Caki2 (cell line): ENCODE data around the gene TMEM269. TPM values are rescaled to one million over a fixed set of nuclear protein-coding genes. Genes with fewer than 3 reads are reported as not detected.
"Not testable (repeated sequence)": the region's sequence is repeated elsewhere in the genome, so short reads cannot be mapped to it uniquely, and the experiment has no call there.

Experiments
- DNase-seq: peaks from one replicate; pipeline ENCODE4 v3.0.0-alpha.2; 2015; ENCODE audit warnings: low read depth
- in situ Hi-C: cut with HindIII; loops from 2 replicates; pipeline ENCODE4 v1.10.0; 2016; ENCODE audit warnings: low sequenced_read_pairs, low pct_unique_long_range_greater_than_20kb, mixed read lengths
- total RNA-seq: library from RNA; depleted of rRNA; stranded (reverse); fragments of >200 nt; shearing (Covaris generic); gene quantifications from 2 replicates; pipeline ENCODE4 v1.2.3, GENCODE V29; 2014; ENCODE audit warnings: low replicate concordance

Gene TMEM269
- total RNA-seq, 1 experiment from 2014 or later, result 0.10 TPM

DNA sequence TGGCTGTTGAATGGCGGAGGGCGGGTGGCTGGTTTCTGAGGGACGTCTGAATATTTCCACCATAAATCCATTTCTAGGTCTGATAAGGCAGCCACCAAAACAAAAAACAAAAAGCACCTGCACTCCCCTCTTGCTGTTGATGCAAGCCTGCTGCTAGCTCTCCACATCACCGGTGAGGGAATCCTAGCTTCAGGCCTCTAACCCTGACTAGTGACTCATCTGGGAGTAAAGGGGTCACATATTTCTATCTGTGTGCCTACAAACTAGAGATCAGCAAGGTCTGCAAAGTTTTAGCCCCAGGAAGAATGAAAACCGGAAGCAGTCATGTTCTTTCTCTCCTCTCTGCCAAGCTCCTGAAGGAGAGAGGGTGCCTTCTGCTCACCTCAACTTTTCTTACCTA is 21.8 kb downstream of the TMEM269 start:
- in situ Hi-C loops, result no loop called here
- DNase-seq, result no peak

DNA sequence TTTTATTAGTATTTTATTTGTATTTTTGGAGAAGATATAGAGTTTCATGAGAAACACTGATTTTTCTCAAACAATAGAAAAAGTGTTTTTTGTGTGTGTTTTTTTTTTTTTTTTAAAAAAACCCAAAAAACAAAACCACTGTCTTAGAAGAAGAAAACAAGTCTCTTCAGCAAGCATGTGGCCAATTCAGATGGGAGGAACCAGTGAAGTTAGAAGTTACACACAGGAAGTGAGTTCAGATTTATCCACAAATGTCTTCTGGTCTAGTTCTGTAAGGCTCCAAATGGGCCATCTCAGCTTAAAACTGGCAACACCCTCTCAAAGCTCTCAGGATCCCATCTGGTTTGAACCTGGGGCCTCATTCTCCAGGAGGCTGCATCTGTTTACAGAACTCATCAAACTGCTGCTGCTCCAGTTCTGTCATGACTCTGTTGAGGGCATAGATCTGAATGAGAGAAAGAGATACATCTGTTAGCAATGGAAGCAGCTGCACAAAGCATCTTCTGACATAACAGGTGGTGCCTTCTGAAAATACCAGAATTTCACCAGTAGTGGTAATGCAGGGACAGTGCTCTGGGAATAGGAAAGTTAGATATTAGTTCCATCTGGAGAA is 22.4 kb downstream of the TMEM269 start:
- in situ Hi-C loops, result no loop called here
- no peak for DNase-seq

DNA sequence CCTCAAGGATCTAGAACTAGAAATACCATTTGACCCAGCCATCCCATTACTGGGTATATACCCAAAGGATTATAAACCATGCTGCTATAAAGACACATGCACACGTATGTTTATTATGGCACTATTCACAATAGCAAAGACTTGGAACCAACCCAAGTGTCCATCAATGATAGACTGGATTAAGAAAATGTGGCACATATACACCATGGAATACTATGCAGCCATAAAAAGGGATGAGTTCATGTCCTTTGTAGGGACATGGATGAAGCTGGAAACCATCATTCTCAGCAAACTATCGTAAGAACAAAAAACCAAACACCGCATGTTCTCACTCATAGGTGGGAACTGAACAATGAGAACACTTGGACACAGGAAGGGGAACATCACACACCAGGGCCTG is 30.0 kb downstream of the TMEM269 start:
- in situ Hi-C loops, DNase-seq: not testable (repeated sequence)

DNA sequence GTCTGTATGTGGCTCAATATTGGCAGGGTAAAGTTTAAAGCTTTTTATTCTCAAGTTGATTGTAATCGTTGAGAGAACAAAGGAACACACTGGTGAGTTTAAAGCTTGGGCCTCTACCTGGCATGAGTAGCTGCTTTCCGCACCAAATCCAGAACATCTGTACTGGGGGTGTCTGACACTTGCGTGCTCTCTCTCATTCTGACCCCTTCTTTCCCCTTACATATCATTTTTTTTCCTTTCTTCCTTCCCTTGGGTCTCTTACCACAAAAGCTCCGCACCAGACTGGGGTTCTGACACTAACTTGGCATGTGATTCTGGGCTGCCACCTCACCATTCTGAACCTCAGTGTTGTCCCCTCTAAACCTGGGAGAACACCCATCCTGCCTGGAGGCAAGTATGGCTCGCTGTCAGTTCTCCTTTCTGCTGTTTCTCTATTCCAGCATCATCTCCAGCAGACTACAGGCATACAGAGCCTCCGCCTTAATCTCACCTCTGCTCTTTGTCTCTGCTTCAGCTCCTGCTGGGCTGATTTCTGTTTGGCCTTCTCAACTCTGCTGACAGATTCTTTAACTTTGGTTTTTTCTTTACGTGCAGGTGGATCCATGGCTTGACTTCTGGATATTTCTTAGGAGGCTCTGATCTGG is 31.3 kb downstream of the TMEM269 start:
- in situ Hi-C loops, result no loop called here

GRCh38 chr1:42816585-42817439 is 32.0 kb downstream of the TMEM269 start, which contains the start of the genes ERMAP and SVBP:
TSS of gene ERMAP (plus strand) at chr1:42817122. CDS start at chr1:42830449, 13,327 bp downstream.
TSS of gene SVBP (minus strand) at chr1:42817397. CDS start at chr1:42816544, 853 bp downstream.
- DNase-seq, result peak; percentile 91
- in situ Hi-C loops, result no loop called here

More for the DNA sequence above, 31.3 kb downstream of the TMEM269 start:
- DNase-seq, result peak; percentile 3

GRCh38 chr1:42817440-42817767 is 32.6 kb downstream of the TMEM269 start:
- no peak for DNase-seq
- in situ Hi-C loops, result no loop called here

GRCh38 chr1:42817976-42818375 is 33.2 kb downstream of the TMEM269 start:
- DNase-seq, result no peak
- in situ Hi-C loops, result no loop called here

DNA sequence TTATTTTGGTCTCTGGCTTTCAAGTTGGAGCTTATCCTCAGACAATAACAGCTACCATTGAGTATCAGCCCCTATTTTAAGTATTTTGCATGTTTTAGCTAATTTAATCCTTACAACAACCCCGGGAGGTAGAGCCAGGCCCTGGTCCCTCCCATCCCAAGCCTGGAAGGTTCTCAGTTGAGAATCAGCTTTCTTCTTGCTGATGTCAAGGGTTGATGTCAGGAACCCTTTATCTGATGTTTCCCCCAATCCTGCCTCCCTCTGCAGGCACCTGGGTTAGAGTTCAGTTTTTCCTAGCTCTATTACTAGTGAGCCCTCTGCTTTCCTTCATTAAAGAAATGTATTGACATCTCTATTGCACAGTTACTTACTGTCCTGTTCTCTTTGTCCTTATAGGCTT is 36.0 kb downstream of the TMEM269 start:
- DNase-seq, result no peak

DNA sequence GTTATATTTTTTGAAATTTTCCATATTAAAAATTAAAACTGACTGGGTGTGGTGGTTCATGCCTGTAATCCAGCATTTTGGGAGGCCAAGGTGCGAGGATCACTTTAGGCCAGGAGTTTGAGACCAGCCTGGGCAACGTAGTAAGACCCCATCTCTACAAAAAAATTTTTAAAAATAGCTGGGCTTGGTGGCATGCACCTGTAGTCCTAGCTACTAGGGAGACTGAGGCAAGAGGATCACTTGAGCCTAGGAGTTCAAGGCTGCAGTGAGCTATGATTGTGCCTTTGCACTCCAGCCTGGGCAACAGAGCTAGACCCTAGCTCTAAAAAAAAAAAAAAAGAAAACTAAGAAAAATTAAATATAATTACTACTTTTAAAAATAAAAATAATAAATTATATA is 36.9 kb downstream of the TMEM269 start:
- in situ Hi-C loops, result no loop called here
- no peak for DNase-seq

More for the DNA sequence above, 36.0 kb downstream of the TMEM269 start:
- in situ Hi-C loops, result no loop called here

- in situ Hi-C loops, result no loop called here
- DNase-seq, result peak; percentile 53
Observed at GRCh38 chr1:42822800-42823392, 38.1 kb downstream of the TMEM269 start.

DNA sequence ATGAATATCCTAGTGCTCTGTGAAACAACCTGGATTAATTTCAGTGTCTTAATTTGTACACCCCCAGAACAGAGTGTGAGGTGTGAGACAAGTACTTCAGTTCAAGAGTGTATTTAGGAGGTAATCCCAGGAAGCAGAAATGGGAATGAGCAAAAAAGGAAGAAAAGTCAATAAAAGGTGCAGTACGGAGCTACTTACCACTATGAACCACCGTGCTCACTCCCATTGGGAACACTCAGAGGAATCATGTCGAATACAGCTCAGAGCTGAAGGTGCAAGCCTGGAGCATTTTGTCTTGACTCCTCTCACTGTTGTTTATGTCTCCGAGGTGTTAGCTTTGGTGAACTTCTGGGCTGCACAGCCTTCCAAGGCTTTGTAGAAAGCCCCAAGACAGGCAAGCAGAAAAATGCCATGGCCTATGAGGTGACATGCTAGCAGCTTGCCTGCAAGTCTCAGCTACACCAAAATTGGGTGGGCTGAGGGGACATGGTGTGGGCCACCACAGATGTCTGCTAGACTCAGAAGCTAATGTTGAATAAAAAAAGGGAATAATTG is 39.8 kb downstream of the TMEM269 start:
- no peak for DNase-seq
- in situ Hi-C loops, result no loop called here

- in situ Hi-C loops, result no loop called here
Observed at GRCh38 chr1:42825036-42825851, 40.5 kb downstream of the TMEM269 start.

DNA sequence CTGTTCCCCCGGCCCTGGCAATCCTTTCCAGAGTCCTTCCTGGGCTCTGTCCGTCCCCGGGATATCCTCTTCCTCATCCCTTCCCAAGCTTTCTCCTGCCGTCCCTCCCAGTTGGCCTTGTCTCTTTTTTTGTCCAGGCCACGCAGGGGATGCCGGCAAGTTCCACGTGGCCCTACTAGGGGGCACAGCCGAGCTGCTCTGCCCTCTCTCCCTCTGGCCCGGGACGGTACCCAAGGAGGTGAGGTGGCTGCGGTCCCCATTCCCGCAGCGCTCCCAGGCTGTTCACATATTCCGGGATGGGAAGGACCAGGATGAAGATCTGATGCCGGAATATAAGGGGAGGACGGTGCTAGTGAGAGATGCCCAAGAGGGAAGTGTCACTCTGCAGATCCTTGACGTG is 45.8 kb downstream of the TMEM269 start:
- DNase-seq, result no peak
- in situ Hi-C loops, result no loop called here

More at GRCh38 chr1:42825036-42825851, 40.5 kb downstream of the TMEM269 start:
- no peak for DNase-seq

- DNase-seq, result no peak
- in situ Hi-C loops, result no loop called here
Observed at GRCh38 chr1:42831273-42831672, 46.5 kb downstream of the TMEM269 start.

GRCh38 chr1:42832641-42833240 is 48.0 kb downstream of the TMEM269 start:
- DNase-seq, result no peak
- in situ Hi-C loops, result no loop called here

DNA sequence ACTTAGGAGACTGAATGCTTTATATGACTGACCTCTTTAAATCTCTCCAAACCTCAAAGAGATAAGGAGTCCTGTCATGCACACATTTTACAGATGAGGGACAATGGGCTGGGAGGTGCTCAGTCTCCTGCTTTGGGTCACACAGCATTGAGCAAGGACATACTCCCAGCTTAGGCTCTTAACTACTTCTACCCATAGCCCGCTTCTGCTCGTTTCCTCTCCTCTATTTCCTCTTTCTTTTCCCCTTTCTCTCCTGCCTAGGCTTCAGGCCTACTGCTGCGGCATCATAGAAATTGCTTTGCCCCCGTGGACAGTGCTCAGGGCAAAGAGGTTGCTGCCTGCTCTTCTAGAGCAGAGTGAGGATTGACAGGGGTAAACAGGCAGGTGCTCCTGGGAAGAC is 49.2 kb downstream of the TMEM269 start:
- DNase-seq, result no peak
- in situ Hi-C loops, result no loop called here

- in situ Hi-C loops, result no loop called here
- no peak for DNase-seq
Observed at GRCh38 chr1:42834803-42835202, 50.0 kb downstream of the TMEM269 start.
